HCEC 1CT (cell line): ENCODE results near the gene AZIN2.
"Not testable (repeated sequence)": the region's sequence is repeated elsewhere in the genome, so short reads cannot be mapped to it uniquely, and the experiment has no call there.

Experiments used
- DNase-seq: peaks from one replicate; pipeline ENCODE4 v3.0.0-alpha.2; 2017

Gene AZIN2

GRCh38 chr1:33131191-33131590 lies 50.2 kb downstream of the AZIN2 start:
- DNase-seq, result no peak

GRCh38 chr1:33132549-33132948 lies 51.6 kb downstream of the AZIN2 start:
- no peak for DNase-seq

GRCh38 chr1:33133478-33134105 lies 52.6 kb downstream of the AZIN2 start:
- no peak for DNase-seq

- not testable (repeated sequence) for DNase-seq
Measured at GRCh38 chr1:33136041-33136440, 55.1 kb downstream of the AZIN2 start.

GRCh38 chr1:33137800-33138199 lies 56.8 kb downstream of the AZIN2 start:
- no peak for DNase-seq

- no peak for DNase-seq
Measured at GRCh38 chr1:33140153-33141149, 59.5 kb downstream of the AZIN2 start.

GRCh38 chr1:33141216-33141615 lies 60.3 kb downstream of the AZIN2 start:
- DNase-seq, result no peak

GRCh38 chr1:33141781-33142180 lies 60.8 kb downstream of the AZIN2 start:
- no peak for DNase-seq

GRCh38 chr1:33142483-33143064 lies 61.6 kb downstream of the AZIN2 start:
- no peak for DNase-seq

GRCh38 chr1:33143176-33143575 lies 62.2 kb downstream of the AZIN2 start:
- peak; percentile 5 for DNase-seq

- peak; percentile 81 for DNase-seq
Measured at GRCh38 chr1:33143698-33144097, 62.7 kb downstream of the AZIN2 start.

GRCh38 chr1:33146003-33146402 lies 65.0 kb downstream of the AZIN2 start:
- no peak for DNase-seq

- DNase-seq, result no peak
Measured at GRCh38 chr1:33147275-33147996, 66.5 kb downstream of the AZIN2 start.

GRCh38 chr1:33147997-33148314 lies 67.0 kb downstream of the AZIN2 start:
- DNase-seq, result peak; percentile 13

GRCh38 chr1:33148615-33149014 lies 67.7 kb downstream of the AZIN2 start:
- DNase-seq, result no peak

- no peak for DNase-seq
Measured at GRCh38 chr1:33149453-33150190, 68.7 kb downstream of the AZIN2 start.

GRCh38 chr1:33150522-33150921 lies 69.6 kb downstream of the AZIN2 start:
- no peak for DNase-seq

- DNase-seq, result no peak
Measured at GRCh38 chr1:33151116-33151515, 70.2 kb downstream of the AZIN2 start.

GRCh38 chr1:33152685-33153432 lies 71.9 kb downstream of the AZIN2 start:
- DNase-seq, result no peak

- DNase-seq, result no peak
Measured at GRCh38 chr1:33153650-33154049, 72.7 kb downstream of the AZIN2 start.

- DNase-seq, result no peak
Measured at GRCh38 chr1:33155877-33156538, 75.1 kb downstream of the AZIN2 start.
